ENCODE data around the gene UBE2J1. TPM values are rescaled to one million over a fixed set of nuclear protein-coding genes. Genes with fewer than 3 reads are reported as not detected.

UBE2J1 gene
- total and polyA plus RNA-seq, 10 donors: 48.3 to 115 (median 71.7) TPM

DNA sequence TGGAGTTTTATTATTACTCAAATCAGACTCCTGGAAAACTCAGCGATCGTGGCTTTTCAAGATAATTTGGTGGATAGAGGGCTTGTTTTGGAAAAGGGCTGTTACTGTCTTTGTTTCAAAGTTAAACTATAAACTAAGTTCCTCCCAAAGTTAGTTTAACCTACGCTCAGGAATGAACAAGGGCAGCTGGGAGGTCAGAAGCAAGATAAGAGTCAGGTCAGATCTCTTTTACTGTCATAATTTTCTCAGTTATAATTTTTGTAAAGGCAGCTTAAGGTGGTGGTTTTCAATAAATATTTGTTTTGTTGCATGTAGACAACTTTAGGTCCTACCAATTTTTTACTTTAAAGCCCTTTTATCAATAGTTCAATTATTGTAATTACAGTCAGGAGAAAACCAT is 28.2 kb downstream of the UBE2J1 start:
- H3K4me1 ChIP-seq: peaks cover 0 to 37% (median 16%) of the 10 kb centered on the region in 6 donors
- no peak for DNase-seq
- no peaks in the 10 kb centered on the region for H3K27me3 ChIP-seq (replicated peaks in 1 of 7)
- no peak overlapping the region for H3K4me3 ChIP-seq
- WGBS, 5 donors: 91 to 96% (median 92%) methylated on average over 3 of the region's 3 CpGs
- H3K9me3 ChIP-seq: no peaks in the 10 kb centered on the region
- no peak for TF ChIP-seq CTCF (IDR thresholded peaks at IDR 0.05 in 8 of 11, conservative IDR thresholded peaks at IDR 0.05 in 3 of 11)
- no peak for TF ChIP-seq POLR2AphosphoS5 (IDR thresholded peaks at IDR 0.05)
- no peak for TF ChIP-seq POLR2A (IDR thresholded peaks at IDR 0.05)
- H3K36me3 ChIP-seq: peaks cover 0 to 68% (median 26%) of the 10 kb centered on the region in 6 donors
- intact Hi-C loops (cut with DNase I; ENCODE audit: low total_unique reads): no loop called here
- H3K27ac ChIP-seq: peak overlapping the region in 3 of 8 donors; percentile 28 to 38 (median 30)

- Histone ChIP-seq H3K36me3 (peaks cover 0 to 61% (median 19%) of the 10 kb centered on the region in 6 donors), H3K9me3 (no peaks in the 10 kb centered on the region), H3K4me3 (no peak overlapping the region), H3K27ac (peak overlapping the region in 3 of 8 donors; percentile 28 to 38 (median 30)), H3K27me3 (replicated peaks in 1 of 7) (no peaks in the 10 kb centered on the region), H3K4me1 (peaks cover 0 to 37% (median 16%) of the 10 kb centered on the region in 6 donors)
- DNase-seq: no peak
- TF ChIP-seq CTCF (IDR thresholded peaks at IDR 0.05 in 8 of 11, conservative IDR thresholded peaks at IDR 0.05 in 3 of 11): no peak
- TF ChIP-seq POLR2AphosphoS5 (IDR thresholded peaks at IDR 0.05): no peak
- no peak for TF ChIP-seq POLR2A (IDR thresholded peaks at IDR 0.05)
- 31 to 66% (median 52%) methylated on average over 3 of the region's 3 CpGs for WGBS, 5 donors
- intact Hi-C loops (cut with DNase I; ENCODE audit: low total_unique reads): no loop called here
These were observed 29.0 kb downstream of the UBE2J1 start for GRCh38 chr6:89323511-89323971.

GRCh38 chr6:89321131-89321970 is 31.2 kb downstream of the UBE2J1 start:
- TF ChIP-seq POLR2A (IDR thresholded peaks at IDR 0.05) (no peak), CTCF (IDR thresholded peaks at IDR 0.05 in 8 of 11, conservative IDR thresholded peaks at IDR 0.05 in 3 of 11) (no peak), POLR2AphosphoS5 (IDR thresholded peaks at IDR 0.05) (peak in 1 of 3 donors; percentile 78)
- no peak overlapping the region for H3K4me3 ChIP-seq
- no peaks in the 10 kb centered on the region for H3K9me3 ChIP-seq
- H3K27ac ChIP-seq: peak overlapping the region in 5 of 8 donors; percentile 19 to 71 (median 70)
- 52 to 71% (median 62%) methylated on average over 9 of the region's 9 CpGs for WGBS, 5 donors
- H3K36me3 ChIP-seq: peaks cover 0 to 44% (median 2%) of the 10 kb centered on the region in 6 donors
- H3K27me3 ChIP-seq (replicated peaks in 1 of 7): no peaks in the 10 kb centered on the region
- no peak for DNase-seq
- H3K4me1 ChIP-seq: peaks cover 0 to 37% (median 16%) of the 10 kb centered on the region in 6 donors
- intact Hi-C loops (cut with DNase I; ENCODE audit: low total_unique reads): no loop called here

- DNase-seq: no peak
- 92 to 98% (median 92%) methylated on average over 6 of the region's 6 CpGs for WGBS, 5 donors
- Histone ChIP-seq H3K4me1 (peaks cover 0 to 37% (median 16%) of the 10 kb centered on the region in 6 donors), H3K4me3 (no peak overlapping the region), H3K27ac (no peak overlapping the region), H3K27me3 (replicated peaks in 1 of 7) (no peaks in the 10 kb centered on the region), H3K36me3 (peaks cover 0 to 42% (median 0%) of the 10 kb centered on the region in 6 donors), H3K9me3 (no peaks in the 10 kb centered on the region)
- no peak for TF ChIP-seq POLR2A (IDR thresholded peaks at IDR 0.05)
- intact Hi-C loops (cut with DNase I; ENCODE audit: low total_unique reads): no loop called here
These were observed 32.4 kb downstream of the UBE2J1 start for GRCh38 chr6:89320012-89320559.

Measured in spleen (tissue), 11 donors.